Testis (tissue), 3 donors: ENCODE results near the gene DEK. TPM values are rescaled to one million over a fixed set of nuclear protein-coding genes. Genes with fewer than 3 reads are reported as not detected.
"Not testable (repeated sequence)": the region's sequence is repeated elsewhere in the genome, so short reads cannot be mapped to it uniquely, and the experiment has no call there.

Experiments used
- DNase-seq: peaks from one replicate; pipeline ENCODE4 v3.0.0-alpha.2; 2019
- H3K27ac ChIP-seq, 2 donors: fragments of 200-600 bp; sonication (generic); one replicate each; pipeline ENCODE4 v1.5.1; 2019
- H3K27me3 ChIP-seq: fragments of 200-600 bp; sonication (generic); one replicate; pipeline ENCODE4 v1.5.1; 2019
- H3K36me3 ChIP-seq: fragments of 200-600 bp; sonication (generic); one replicate; pipeline ENCODE4 v1.5.1; 2017; ENCODE audit warnings: low read depth; ENCODE audit errors: missing control alignments
- H3K4me1 ChIP-seq: fragments of 200-600 bp; sonication (generic); one replicate; pipeline ENCODE4 v1.5.1; 2019
- H3K4me3 ChIP-seq, 2 donors: fragments of 200-600 bp; sonication (generic); one replicate each; pipeline ENCODE4 v1.5.1; 2017 to 2019
- H3K9me3 ChIP-seq: fragments of 200-600 bp; sonication (generic); one replicate; pipeline ENCODE4 v1.5.1; 2017
- POLR2A ChIP-seq: fragments of 450-650 bp; IDR thresholded peaks from one replicate; pipeline ENCODE4 v1.6.1; 2017; ENCODE audit warnings: antibody characterized with exemption, mild to moderate bottlenecking, moderate library complexity
- WGBS, 2 donors: methylation state at CpG; one replicate each; pipeline ENCODE4 v1.1.5; 2018; 5-methylcytosine and 5-hydroxymethylcytosine counted together
- intact Hi-C: fragments of 100-400 bp; cut with DNase I; formaldehyde crosslinking; loops from one replicate; pipeline ENCODE4 v1.15.1; 2023; ENCODE audit warnings: low total_unique reads
- polyA plus RNA-seq: library from polyadenylated mRNA; stranded (reverse); fragments of 350-450 nt; fragmentation: Illumina TruSeq; extraction: RNeasy Lipid Tissue Mini Kit (QIAGEN cat#74804); gene quantifications from one replicate; pipeline ENCODE4 v1.2.3, GENCODE V29; 2014; ENCODE audit warnings: low read depth, low replicate concordance; ENCODE audit not compliant: insufficient read depth
- small RNA-seq, 2 donors: library from RNA; depleted of rRNA; stranded (forward); fragments of <200 nt; gene quantifications; one replicate each; pipeline ENCODE3, GENCODE V24; 2016
- total RNA-seq, 2 donors: library from RNA; depleted of rRNA; stranded (reverse); fragments of >200 nt; gene quantifications; one replicate each; pipeline ENCODE4 v1.2.3, GENCODE V29; 2016
- TF ChIP-seq, protein P1 (sequence below), 3 experiments: fragments of 450-650 bp in 2 of 3; fragments of 200-600 bp in 1 of 3; sonication (generic) in 1 of 3; IDR thresholded peaks; one replicate each; pipeline ENCODE4 v1.5.1; 2016 to 2019; ENCODE audit warnings: antibody characterized with exemption in 3 of 3, mild to moderate bottlenecking in 2 of 3, moderate library complexity in 1 of 3

Gene DEK
- total and polyA plus RNA-seq, 3 donors from 2014 or later = 14.0 to 65.2 (median 53.8) TPM

DNA sequence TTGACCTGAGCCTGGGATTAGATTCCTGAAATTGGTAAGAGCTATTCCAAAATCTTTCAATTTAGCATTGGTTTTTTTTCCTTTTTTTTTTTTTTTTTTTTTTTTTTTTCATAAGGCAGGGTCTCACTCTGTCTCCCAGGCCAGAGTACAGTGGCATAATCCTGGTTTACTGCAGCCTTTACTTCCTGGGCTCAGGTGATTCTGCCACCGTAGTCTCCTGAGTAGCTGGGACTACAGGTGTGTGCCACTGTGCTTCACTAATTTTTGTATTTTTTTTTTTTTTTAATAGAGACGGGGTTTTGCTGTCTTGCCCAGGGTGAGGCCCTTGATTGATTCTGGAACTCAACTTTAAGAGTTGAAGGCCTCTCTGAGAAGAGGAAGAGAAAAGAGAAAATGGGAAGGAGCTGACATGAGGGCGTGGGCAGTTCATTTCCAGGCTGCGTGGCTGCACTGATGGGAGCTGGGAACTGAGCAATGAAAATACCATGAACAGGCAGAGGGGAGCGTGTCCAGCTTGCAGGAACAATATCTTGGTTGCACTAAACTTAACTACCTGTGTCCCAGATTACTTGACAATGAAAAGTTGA is 84.5 kb downstream of the DEK start:
- TF ChIP-seq, protein P1, sequence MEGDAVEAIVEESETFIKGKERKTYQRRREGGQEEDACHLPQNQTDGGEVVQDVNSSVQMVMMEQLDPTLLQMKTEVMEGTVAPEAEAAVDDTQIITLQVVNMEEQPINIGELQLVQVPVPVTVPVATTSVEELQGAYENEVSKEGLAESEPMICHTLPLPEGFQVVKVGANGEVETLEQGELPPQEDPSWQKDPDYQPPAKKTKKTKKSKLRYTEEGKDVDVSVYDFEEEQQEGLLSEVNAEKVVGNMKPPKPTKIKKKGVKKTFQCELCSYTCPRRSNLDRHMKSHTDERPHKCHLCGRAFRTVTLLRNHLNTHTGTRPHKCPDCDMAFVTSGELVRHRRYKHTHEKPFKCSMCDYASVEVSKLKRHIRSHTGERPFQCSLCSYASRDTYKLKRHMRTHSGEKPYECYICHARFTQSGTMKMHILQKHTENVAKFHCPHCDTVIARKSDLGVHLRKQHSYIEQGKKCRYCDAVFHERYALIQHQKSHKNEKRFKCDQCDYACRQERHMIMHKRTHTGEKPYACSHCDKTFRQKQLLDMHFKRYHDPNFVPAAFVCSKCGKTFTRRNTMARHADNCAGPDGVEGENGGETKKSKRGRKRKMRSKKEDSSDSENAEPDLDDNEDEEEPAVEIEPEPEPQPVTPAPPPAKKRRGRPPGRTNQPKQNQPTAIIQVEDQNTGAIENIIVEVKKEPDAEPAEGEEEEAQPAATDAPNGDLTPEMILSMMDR (IDR thresholded peaks at IDR 0.05) = no peak
- TF ChIP-seq POLR2A = no peak
- intact Hi-C loops = no loop called here
- H3K36me3 ChIP-seq = no peaks in the 10 kb centered on the region
- H3K4me3 ChIP-seq = no peak overlapping the region
- H3K27ac ChIP-seq = no peak overlapping the region
- no peaks in the 10 kb centered on the region for H3K27me3 ChIP-seq
- 78 to 83% methylated on average over 5 of the region's 5 CpGs for WGBS, 2 donors
- H3K9me3 ChIP-seq = no peaks in the 10 kb centered on the region
- no peaks in the 10 kb centered on the region for H3K4me1 ChIP-seq
- no peak for DNase-seq

DNA sequence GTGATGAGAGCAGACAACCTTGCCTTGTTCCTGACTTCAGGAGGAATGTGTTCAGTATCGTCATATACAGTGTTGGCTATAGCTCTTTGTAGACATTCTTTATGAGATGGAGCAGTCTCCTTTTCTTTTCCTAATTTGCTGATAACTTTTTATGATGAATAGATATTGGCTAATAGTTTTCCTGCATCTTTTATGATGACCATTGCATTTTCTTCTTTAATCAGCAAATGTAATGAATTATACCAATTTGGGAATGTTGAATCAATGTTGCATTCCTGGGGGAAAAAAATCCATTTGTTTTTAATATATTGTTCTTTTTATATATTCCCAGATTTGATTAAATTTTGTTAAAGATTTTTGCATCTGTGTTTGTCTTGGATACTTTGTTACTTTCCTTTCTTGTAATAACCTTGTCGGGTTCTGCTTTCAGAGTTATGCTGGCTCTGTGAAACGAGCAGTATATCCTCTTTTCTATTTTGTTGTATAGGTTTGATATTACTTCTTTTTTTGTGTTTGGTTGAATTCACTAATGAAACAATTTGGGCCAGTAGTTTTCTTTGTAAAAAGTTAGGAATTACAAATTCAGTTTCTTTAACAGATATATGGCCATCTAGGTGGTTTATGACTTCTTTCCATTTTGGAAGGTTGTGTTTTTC is 85.2 kb downstream of the DEK start:
- Histone ChIP-seq H3K36me3 (no peaks in the 10 kb centered on the region), H3K9me3 (no peaks in the 10 kb centered on the region), H3K27me3 (no peaks in the 10 kb centered on the region), H3K27ac (no peak overlapping the region), H3K4me1 (no peaks in the 10 kb centered on the region), H3K4me3 (no peak overlapping the region)
- WGBS, 2 donors = 45 to 61% methylated on average over 3 of the region's 3 CpGs
- no peak for DNase-seq
- TF ChIP-seq POLR2A = no peak
- TF ChIP-seq, protein P1 (IDR thresholded peaks at IDR 0.05) = no peak
- intact Hi-C loops = no loop called here

DNA sequence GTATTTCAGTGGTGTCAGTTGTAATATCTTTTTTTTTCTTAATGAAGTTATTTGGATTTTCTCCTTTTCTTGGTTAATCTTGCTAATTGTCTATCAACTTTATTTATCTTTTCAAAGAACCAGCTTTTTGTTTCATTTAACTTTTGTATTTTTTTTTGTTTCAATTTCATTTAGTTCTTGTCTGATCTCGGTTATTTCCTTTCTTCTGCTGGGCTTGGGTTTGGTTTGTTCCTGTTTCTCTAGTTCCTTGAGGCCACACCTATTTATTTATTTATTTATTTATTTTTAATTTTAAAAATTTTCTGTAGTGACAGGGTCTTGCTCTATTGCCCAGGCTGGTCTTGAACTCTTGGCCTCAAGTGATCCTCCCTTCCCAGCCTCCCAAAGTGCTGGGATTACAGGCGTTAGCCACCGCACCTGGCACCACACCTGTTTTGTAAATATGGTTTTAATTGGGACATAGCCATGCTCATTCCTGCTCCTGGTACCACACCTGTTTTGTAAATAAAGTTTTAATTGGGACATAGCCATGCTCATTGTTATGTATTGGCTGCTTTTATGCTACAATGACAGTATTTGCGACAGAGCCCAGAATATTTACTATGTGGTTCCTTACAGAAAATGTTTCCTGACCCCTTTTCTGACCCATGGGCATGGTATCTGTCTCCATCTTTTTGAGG is 86.9 kb downstream of the DEK start:
- H3K27me3 ChIP-seq = no peaks in the 10 kb centered on the region
- no peak overlapping the region for H3K27ac ChIP-seq
- TF ChIP-seq, protein P1 (IDR thresholded peaks at IDR 0.05) = no peak
- TF ChIP-seq POLR2A = no peak
- WGBS, 2 donors = 87 to 89% methylated on average over 4 of the region's 4 CpGs
- no peaks in the 10 kb centered on the region for H3K9me3 ChIP-seq
- no peak overlapping the region for H3K4me3 ChIP-seq
- no peak for DNase-seq
- intact Hi-C loops = no loop called here
- H3K4me1 ChIP-seq = no peaks in the 10 kb centered on the region
- no peaks in the 10 kb centered on the region for H3K36me3 ChIP-seq

GRCh38 chr6:18176198-18176597 is 88.1 kb downstream of the DEK start:
- WGBS, 2 donors = 67 to 72% methylated on average over 4 of the region's 4 CpGs
- H3K36me3 ChIP-seq, H3K27me3 ChIP-seq, DNase-seq, intact Hi-C loops, H3K4me1 ChIP-seq, H3K9me3 ChIP-seq, H3K27ac ChIP-seq, H3K4me3 ChIP-seq: not testable (repeated sequence)

Small RNAs within 50 kb of the gene (small RNA-seq; reads per million reads assigned to genes)
- gene AL138825.1 (0 reads per million in 2 donors), gene RF00019 (0 reads per million in 2 donors), gene RNU6-263P (0 reads per million in 2 donors)

Other genes with a start within 250 kb of the DEK start
- 1 to 10 TPM; 3.1 to 3.8 TPM for gene NHLRC1, start 141.9 kb downstream of the DEK start, total RNA-seq
- gene NHLRC1, start 141.9 kb downstream of the DEK start, polyA plus RNA-seq = 2.1 TPM
- 10 to 100 TPM; 18.3 to 21.0 TPM for gene TPMT, start 109.5 kb downstream of the DEK start, total RNA-seq
- 14.6 TPM for gene TPMT, start 109.5 kb downstream of the DEK start, polyA plus RNA-seq
- 10 to 100 TPM; 38.1 to 41.1 TPM for gene KDM1B, start 109.1 kb downstream of the DEK start, total RNA-seq
- 32.1 TPM for gene KDM1B, start 109.1 kb downstream of the DEK start, polyA plus RNA-seq
- gene RNF144B, start 122.8 kb upstream of the DEK start, total RNA-seq = 1 to 10 TPM; 6.1 TPM
- gene RNF144B, start 122.8 kb upstream of the DEK start, polyA plus RNA-seq = 6.3 TPM